Gastrocnemius medialis (tissue), 4 donors: ENCODE results near the gene FAM78B. TPM values are rescaled to one million over a fixed set of nuclear protein-coding genes. Genes with fewer than 3 reads are reported as not detected.

Experiments
- ATAC-seq, 2 donors: fragments of 150-250 bp; one replicate each; pipeline ENCODE4 v1.9.1; 2016
- DNase-seq, 2 donors: peaks; one replicate each; pipeline ENCODE4 v3.0.0-alpha.2; 2019
- H3K27ac ChIP-seq, 4 donors: fragments of 200-600 bp; sonication (generic); 1 replicate in 1 of 4; 2 replicates in 3 of 4; pipeline ENCODE4 v1.5.1; 2016 to 2018; ENCODE audit warnings: mild to moderate bottlenecking in 2 of 4, moderate library complexity in 1 of 4
- H3K27me3 ChIP-seq, 3 donors: fragments of 200-600 bp; sonication (generic) in 2 of 3; 1 replicate in 1 of 3; 2 replicates in 2 of 3; pipeline versions ENCODE4 v1.5.1 to v1.6.0; 2016 to 2019; ENCODE audit warnings: mild to moderate bottlenecking in 1 of 3, moderate library complexity in 1 of 3
- H3K36me3 ChIP-seq, 2 donors: fragments of 200-600 bp; sonication (generic) in 1 of 2; one replicate each; pipeline ENCODE4 v1.5.1; 2017 to 2018
- H3K4me1 ChIP-seq, 2 donors: fragments of 200-600 bp; sonication (generic) in 1 of 2; one replicate each; pipeline ENCODE4 v1.5.1; 2016 to 2017; ENCODE audit warnings: mild to moderate bottlenecking in 2 of 2
- H3K4me3 ChIP-seq, 4 donors: fragments of 200-600 bp; sonication (generic) in 3 of 4; 1 replicate in 1 of 4; 2 replicates in 3 of 4; pipeline ENCODE4 v1.5.1; 2016 to 2019; ENCODE audit warnings: mild to moderate bottlenecking in 2 of 4
- H3K9me3 ChIP-seq, 3 donors: fragments of 200-600 bp; sonication (generic) in 2 of 3; 1 replicate in 1 of 3; 2 replicates in 2 of 3; pipeline ENCODE4 v1.5.1; 2016 to 2019
- CTCF ChIP-seq, 5 experiments: fragments of 450-650 bp in 3 of 5; fragments of 200-600 bp in 2 of 5; sonication (generic) in 2 of 5; IDR thresholded peaks in 4 of 5; conservative IDR thresholded peaks in 1 of 5; 1 replicate in 4 of 5; 2 replicates in 1 of 5; pipeline ENCODE4 v1.5.1; 2016 to 2019; ENCODE audit warnings: antibody characterized with exemption in 5 of 5, mild to moderate bottlenecking in 3 of 5, moderate library complexity in 3 of 5
- POLR2A ChIP-seq, 2 donors: fragments of 450-650 bp; IDR thresholded peaks; one replicate each; pipeline ENCODE4 v1.6.1; 2017; ENCODE audit warnings: antibody characterized with exemption in 2 of 2, mild to moderate bottlenecking in 2 of 2, moderate library complexity in 2 of 2
- in situ Hi-C, 4 donors: fragments of 200-750 bp; cut with MboI; loops; one replicate each; pipeline versions ENCODE4 v1.15.0 to v1.8.0; 2017; ENCODE audit warnings: low sequenced_read_pairs in 4 of 4
- intact Hi-C: fragments of 100-400 bp; cut with DNase I; formaldehyde crosslinking; loops from one replicate; pipeline ENCODE4 v1.15.1; 2023; ENCODE audit warnings: low total_unique reads
- total RNA-seq, 4 donors: library from RNA; depleted of rRNA; stranded (reverse); fragments of >200 nt; gene quantifications; one replicate each; pipeline versions ENCODE4 v1.1.0 to v1.2.3, GENCODE V29; 2016

The FAM78B gene
- total RNA-seq, 4 donors from 2014 or later = 1.6 to 9.9 (median 2.6) TPM

GRCh38 chr1:166062421-166063070 lies 104.3 kb downstream of the FAM78B start:
- no peaks in the 10 kb centered on the region for H3K9me3 ChIP-seq
- H3K27me3 ChIP-seq = no peaks in the 10 kb centered on the region
- no peaks in the 10 kb centered on the region for H3K36me3 ChIP-seq
- ATAC-seq (no peak), DNase-seq (no peak)
- H3K4me1 ChIP-seq = peaks cover 17 to 26% of the 10 kb centered on the region in 2 donors
- H3K27ac ChIP-seq = no peak overlapping the region
- intact Hi-C loops = no loop called here
- H3K4me3 ChIP-seq = no peak overlapping the region
- in situ Hi-C loops = no loop called here
- TF ChIP-seq POLR2A (IDR thresholded peaks at IDR 0.05) = no peak
- TF ChIP-seq CTCF (IDR thresholded peaks at IDR 0.05 in 4 of 5, conservative IDR thresholded peaks at IDR 0.05 in 1 of 5) = no peak

- Histone ChIP-seq H3K27ac (no peak overlapping the region), H3K27me3 (no peaks in the 10 kb centered on the region), H3K4me1 (no peaks in the 10 kb centered on the region), H3K4me3 (no peak overlapping the region), H3K36me3 (no peaks in the 10 kb centered on the region), H3K9me3 (no peaks in the 10 kb centered on the region)
- TF ChIP-seq POLR2A (IDR thresholded peaks at IDR 0.05) (no peak), CTCF (IDR thresholded peaks at IDR 0.05 in 4 of 5, conservative IDR thresholded peaks at IDR 0.05 in 1 of 5) (no peak)
- DNase-seq (no peak), ATAC-seq (no peak)
- in situ Hi-C loops = no loop called here
- intact Hi-C loops = no loop called here
Observed at GRCh38 chr1:166057650-166058049, 109.2 kb downstream of the FAM78B start.

DNA sequence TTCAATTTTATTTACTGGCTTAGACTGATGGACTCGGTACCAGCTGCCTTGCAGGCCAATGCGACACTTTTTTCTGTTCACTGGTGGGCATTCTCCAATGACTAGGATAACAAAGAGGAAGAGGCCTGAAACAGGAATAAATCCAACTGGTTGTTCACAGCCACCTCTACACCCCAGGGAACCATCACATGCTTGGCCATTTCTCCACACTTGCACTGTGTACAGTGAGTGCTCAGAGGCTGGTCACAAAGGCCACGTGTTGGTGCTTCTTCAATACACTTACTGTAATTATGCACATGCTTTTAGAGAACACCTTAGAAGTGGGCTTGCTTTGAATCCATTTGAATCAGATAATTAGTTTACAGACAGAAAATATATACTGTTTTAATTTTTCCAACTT lies 113.4 kb downstream of the FAM78B start:
- in situ Hi-C loops (no loop called here), intact Hi-C loops (no loop called here)
- TF ChIP-seq CTCF (IDR thresholded peaks at IDR 0.05 in 4 of 5, conservative IDR thresholded peaks at IDR 0.05 in 1 of 5) (no peak), POLR2A (IDR thresholded peaks at IDR 0.05) (no peak)
- Histone ChIP-seq H3K27ac (no peak overlapping the region), H3K9me3 (no peaks in the 10 kb centered on the region), H3K4me1 (no peaks in the 10 kb centered on the region), H3K4me3 (no peak overlapping the region), H3K27me3 (no peaks in the 10 kb centered on the region), H3K36me3 (no peaks in the 10 kb centered on the region)
- DNase-seq (no peak), ATAC-seq (no peak)

DNA sequence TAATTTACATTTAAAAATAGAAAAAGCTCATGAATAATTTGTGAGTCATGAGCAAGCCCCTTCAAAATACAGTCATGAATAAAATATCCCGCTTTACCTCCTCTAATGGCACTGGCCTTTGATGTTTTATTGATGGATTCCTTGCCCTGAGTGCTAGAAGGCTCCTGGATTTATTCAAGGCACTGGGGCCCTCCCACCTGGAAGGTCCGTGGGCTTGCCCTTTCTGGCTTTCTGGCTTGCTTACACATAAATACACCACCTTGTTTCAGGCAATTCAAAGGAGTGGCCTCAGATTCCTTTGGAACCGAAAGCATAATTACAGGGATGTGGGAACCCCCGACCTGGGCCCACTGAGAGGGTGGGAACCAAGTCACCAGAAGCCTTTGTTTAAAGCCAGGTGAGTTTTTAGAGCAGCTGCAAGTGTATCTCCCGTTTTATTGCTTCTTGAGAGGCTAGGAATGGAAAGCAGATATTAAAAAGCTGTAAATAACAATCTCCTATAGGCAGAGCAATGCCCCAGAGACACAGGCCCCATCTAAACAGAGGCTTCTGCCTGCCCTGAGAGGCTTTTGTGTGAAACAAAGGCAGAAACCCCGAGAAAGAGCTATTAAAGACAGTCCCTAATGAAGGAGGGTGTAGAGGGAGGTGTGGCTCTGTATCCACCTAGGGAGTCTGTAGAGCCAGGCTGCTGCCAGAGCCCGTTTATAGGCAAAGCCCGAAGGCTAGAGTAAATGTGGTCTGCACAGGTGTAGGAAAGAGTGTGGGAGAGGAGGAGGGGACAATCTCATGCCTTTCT lies 126.4 kb downstream of the FAM78B start:
- no peaks in the 10 kb centered on the region for H3K4me1 ChIP-seq
- no peak overlapping the region for H3K27ac ChIP-seq
- H3K4me3 ChIP-seq = no peak overlapping the region
- no peaks in the 10 kb centered on the region for H3K36me3 ChIP-seq
- in situ Hi-C loops = no loop called here
- H3K9me3 ChIP-seq = no peaks in the 10 kb centered on the region
- intact Hi-C loops = no loop called here
- no peak for ATAC-seq
- no peak for DNase-seq
- TF ChIP-seq CTCF (IDR thresholded peaks at IDR 0.05 in 4 of 5, conservative IDR thresholded peaks at IDR 0.05 in 1 of 5) (no peak), POLR2A (IDR thresholded peaks at IDR 0.05) (no peak)
- no peaks in the 10 kb centered on the region for H3K27me3 ChIP-seq
